GM12874 (cell line): ENCODE results near the gene SPI1.

Source experiments
- CTCF ChIP-seq: IDR thresholded peaks from 2 replicates; pipeline ENCODE4 v1.5.1; 2011; ENCODE audit warnings: low read depth, mild to moderate bottlenecking, control low read depth, low read length, moderate library complexity; ENCODE audit not compliant: insufficient read depth

Gene SPI1

GRCh38 chr11:47379317-47379716 is 970 bp upstream of the SPI1 start:
- no peak for TF ChIP-seq CTCF

DNA sequence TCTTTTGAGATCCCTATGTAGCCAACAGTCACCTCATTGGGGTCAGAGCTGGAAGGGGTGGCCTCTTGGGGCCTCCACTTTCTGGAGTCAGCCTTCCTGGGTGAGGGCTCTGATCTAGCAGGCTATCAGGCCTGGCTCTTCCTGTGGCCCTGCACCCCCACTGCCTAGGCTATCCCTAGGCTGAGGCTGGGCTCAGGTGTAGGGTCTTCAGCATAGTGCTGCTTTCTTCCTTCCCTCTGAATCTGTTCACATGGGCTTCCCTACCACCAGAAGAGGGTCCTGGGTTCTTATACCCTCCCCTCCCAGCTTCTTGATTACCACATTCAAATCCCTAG is 456 bp upstream of the SPI1 start:
- TF ChIP-seq CTCF = no peak

- no peak for TF ChIP-seq CTCF
Observed at GRCh38 chr11:47377571-47378009, 757 bp downstream of the SPI1 start.

DNA sequence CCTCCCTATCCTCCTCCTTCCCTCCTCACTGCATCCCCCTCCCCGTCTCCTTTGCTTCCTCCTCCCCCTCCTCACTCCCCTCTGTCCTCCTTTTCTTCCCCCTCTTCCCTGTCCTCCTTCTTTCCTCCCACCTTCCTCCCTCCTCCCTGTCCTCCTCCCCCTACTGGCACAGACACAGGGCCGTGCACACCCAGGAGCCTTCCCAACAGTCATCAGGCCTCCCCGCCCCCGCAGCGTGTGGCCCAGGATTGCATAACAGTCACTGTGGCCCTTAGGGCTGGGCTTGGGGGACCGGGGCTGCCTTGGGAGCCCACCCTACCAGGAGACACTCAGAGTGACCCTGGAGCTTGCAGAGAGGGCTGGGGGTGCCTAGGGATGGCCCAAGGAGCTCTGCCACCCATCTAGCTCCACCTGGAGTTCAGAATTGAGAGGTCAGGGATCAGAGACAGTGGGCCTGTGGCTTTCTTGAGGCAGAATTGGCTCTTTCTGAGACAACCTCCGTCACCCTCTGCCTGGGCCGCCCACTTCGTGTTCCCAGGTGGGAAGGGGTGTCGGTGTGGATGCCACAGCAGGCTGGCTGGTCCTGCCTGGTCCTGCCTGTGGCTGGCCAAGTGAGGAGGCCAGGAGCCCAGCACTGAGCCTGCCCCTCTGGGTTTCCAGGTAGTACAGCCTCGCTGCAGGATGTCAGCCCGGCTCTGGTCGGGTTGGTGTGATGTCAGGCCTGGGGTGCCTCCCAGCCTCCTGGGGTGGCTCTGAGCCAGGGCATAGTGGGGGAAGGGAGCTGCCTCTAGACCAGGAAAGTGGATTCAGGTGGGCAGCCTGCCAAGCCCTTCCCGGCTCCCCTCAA is 1.6 kb downstream of the SPI1 start:
- no peak for TF ChIP-seq CTCF

DNA sequence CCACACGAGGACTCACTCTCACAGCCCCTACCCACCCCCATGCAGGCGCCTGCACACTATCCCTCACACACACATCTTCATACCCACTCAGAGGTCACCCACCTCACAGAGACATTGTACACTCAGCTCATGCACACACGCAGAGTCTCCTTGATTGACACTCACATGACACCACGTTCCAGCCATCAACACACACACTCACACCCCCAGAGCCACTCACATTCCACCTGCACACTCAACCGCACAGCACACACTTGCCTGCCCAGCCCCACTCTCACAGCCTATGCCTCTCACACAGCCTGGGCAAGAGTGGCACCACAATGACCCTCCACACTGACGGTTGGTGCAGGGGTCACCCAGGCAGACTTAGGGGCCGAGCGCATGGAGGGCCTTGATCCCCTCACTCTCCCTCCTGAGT is 2.2 kb downstream of the SPI1 start:
- TF ChIP-seq CTCF = no peak

DNA sequence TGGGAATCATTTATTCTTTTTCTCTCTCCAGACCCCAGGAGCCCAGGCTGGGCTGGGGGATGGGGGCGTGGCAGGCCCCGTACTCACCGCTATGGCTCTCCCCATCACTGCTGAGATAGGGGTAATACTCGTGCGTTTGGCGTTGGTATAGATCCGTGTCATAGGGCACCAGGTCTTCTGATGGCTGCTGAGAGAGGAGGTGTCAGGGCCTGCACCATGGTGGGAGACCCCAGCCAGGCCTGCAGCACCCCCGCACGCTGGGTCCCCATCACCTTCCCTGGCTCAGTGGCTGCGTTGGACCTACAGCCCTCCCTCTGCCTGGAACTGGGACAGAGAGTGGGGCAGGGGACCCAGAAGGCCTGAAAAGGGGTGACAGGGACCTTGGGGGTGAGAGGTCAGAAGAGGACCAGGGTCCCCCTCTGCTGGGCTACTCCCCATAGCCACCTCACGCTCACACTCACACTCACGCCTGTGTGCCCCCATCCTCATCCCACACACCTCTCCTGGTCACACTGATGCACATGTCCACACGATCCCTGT is 2.7 kb downstream of the SPI1 start:
- no peak for TF ChIP-seq CTCF

DNA sequence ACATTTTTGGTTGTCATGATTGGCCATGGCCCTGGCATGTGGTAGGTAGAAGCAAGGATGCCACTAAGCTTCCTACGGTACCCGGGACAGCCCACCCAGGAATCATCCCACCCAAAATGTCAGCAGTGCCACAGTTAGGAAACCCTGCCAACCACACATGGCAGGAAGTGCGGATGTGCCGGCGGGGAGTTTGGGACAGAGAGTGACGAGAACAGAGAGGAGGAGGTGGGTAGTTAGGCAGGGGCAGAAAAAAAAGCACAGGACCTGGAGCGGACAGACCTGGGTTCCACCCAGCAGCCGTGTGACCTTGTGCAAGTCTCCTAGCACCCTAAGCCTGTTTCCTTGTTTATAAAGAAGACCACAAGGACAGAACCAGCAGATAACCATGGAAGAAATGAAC is 3.3 kb downstream of the SPI1 start:
- TF ChIP-seq CTCF = no peak

DNA sequence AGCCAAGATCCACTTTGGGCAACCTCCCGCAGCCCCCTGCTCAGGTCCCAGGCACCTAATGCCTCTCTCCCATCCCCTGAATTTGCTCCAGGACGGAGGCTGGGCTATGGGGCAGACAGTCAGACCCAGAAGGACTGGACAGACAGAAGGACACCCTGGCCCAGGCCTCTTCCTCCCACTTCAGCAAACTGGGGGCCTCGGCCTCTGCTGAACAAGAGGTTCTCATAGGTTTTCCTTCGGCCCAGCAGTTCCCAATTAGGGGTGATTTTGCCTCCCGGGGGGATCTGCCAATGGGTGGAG is 3.7 kb downstream of the SPI1 start:
- no peak for TF ChIP-seq CTCF
